ENCODE measurements around the gene TCF4.
"Not testable (repeated sequence)": the region's sequence is repeated elsewhere in the genome, so short reads cannot be mapped to it uniquely, and the experiment has no call there.

Gene TCF4

DNA sequence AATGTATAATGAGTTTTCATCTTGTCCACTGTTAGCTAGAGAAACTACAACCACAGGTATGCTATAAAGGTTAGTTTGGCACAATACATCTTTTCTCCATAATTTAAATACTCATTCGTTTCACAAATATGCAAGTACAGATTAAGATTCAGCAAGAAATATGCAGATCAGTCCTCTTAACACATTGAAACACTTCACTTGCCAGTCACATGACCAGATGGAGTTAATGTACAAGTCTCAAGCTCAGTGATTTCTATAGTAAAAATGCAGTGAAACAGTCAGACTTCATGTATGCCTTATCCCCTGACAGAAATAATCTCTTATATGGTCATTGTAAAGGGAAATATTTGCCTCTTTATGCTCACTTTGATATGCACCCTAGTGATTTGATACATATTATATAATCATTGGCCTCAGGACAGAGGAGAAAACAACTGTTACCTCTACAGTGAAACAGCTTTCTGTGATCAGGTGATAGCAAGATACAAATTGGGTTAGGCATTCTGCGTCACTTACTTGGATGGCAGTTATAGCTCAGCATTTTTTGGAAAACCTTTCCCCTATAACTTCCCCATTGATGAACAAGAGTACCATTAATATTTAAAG, 104.6 kb downstream of the TCF4 start:
- Histone ChIP-seq H3K36me3 (ENCODE audit: insufficient read depth, low read length) (no peaks in the 10 kb centered on the region), H3K27me3 (ENCODE audit: control insufficient read depth, insufficient read depth, low read length) (no peaks in the 10 kb centered on the region), H3K4me2 (ENCODE audit: low read length) (no peak overlapping the region), H3K9me3 (replicated peaks; ENCODE audit: low read length) (no peaks in the 10 kb centered on the region), H3K9ac (ENCODE audit: low read depth, low read length) (no peak overlapping the region), H3K4me3 (ENCODE audit: low read length) (no peak overlapping the region), H3K4me1 (ENCODE audit: control insufficient read depth, insufficient read depth, low read length) (peaks cover 22% of the 10 kb centered on the region)

DNA sequence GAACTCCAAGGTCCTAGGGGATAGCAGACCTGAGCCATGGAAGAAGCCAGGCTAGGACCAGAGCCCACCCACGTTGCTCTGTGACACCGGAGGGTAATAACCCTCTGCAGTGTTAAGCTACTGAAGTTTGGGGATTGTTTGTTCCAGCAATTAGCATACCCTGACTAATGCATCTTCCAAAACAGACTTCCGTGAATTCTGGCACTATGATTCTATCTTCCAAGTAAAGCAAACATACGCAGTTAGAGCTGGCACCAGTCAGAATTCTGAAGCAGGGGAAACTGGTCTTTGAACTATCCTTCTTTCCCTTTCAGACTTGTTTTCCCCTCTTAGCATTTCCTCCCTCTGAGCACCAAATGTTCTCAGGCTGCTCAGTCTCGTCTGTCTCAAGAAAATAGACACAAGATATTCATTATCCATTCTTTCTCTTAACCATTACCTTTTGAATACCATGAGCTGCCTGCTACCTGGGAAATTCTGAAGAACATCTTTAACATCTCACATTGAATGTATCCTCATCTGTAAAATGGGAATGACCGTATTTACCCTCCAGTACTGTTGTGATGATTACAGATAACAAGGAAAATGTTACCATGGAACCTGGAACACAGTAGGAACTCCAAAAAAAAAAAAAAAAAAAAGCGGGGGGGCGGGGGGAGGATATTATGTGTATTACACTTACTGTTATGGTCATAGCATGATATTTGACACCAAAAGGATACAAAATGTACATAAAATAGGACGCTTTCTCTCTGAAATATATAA, 108.2 kb downstream of the TCF4 start:
- H3K9ac ChIP-seq (ENCODE audit: low read depth, low read length): no peak overlapping the region
- no peak overlapping the region for H3K4me3 ChIP-seq (ENCODE audit: low read length)
- peaks cover 22% of the 10 kb centered on the region for H3K4me1 ChIP-seq (ENCODE audit: control insufficient read depth, insufficient read depth, low read length)

DNA sequence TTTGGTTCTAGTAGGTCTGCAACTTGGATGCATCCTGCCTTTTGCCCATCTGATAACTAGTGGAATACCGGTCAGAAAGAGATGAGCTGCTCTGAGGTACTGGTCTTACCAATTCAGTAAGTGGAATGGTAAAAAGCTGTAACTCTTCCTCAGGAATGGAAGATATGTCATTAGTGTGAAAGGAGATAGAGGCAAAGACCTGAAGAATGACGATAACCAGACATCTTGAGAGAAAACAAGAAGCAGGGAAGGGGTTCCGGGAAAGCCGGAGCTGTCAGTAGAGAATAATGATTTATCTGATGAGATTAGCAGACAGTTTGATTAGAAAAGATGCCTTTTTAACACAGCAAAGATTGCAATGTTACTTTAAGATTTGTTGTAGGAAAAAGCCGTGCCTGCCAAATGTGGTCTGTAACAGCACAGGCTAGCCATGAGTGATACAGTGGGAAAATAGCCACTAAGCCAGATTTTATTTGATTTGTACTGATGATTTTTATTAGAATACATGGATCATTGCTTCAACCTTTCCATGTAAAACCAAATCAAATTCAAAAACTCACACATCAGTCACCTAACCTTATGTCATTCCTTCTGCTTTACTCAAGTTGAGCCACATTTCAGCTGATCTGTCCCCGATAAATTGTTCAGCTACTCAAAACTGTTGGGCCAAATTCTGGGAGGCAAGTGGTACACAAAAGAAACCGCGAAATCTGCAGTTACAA, 110.0 kb downstream of the TCF4 start:
- Histone ChIP-seq H3K4me3 (ENCODE audit: low read length) (peak overlapping the region; percentile 70), H3K9ac (ENCODE audit: low read depth, low read length) (peak overlapping the region; percentile 78), H3K4me1 (ENCODE audit: control insufficient read depth, insufficient read depth, low read length) (peaks cover 22% of the 10 kb centered on the region), H3K4me2 (ENCODE audit: low read length) (peak overlapping the region; percentile 86), H3K27me3 (ENCODE audit: control insufficient read depth, insufficient read depth, low read length) (no peaks in the 10 kb centered on the region), H3K36me3 (ENCODE audit: insufficient read depth, low read length) (no peaks in the 10 kb centered on the region), H3K9me3 (replicated peaks; ENCODE audit: low read length) (no peaks in the 10 kb centered on the region)

More for the DNA sequence above, 108.2 kb downstream of the TCF4 start:
- Histone ChIP-seq H3K9me3 (replicated peaks; ENCODE audit: low read length) (no peaks in the 10 kb centered on the region), H3K36me3 (ENCODE audit: insufficient read depth, low read length) (no peaks in the 10 kb centered on the region), H3K27me3 (ENCODE audit: control insufficient read depth, insufficient read depth, low read length) (no peaks in the 10 kb centered on the region), H3K4me2 (ENCODE audit: low read length) (peak overlapping the region; percentile 0)

DNA sequence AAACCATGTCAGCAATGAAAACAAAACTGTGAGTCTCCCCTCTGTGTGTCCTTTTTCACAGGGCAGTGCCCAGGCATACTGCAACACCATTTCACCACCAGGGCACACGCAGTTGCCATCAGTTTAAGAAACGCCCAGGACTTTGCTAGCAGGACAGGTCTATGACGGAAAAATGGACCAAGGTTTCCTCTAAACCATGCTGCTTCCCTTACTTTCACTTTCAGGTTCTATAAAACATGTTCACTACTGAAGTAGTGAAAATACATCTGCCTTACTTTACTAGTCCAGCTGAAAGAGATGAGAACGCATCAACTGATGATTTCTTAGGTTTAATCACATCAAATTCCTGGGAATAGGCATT, 110.5 kb downstream of the TCF4 start:
- H3K4me3 ChIP-seq (ENCODE audit: low read length): peak overlapping the region; percentile 70
- H3K9ac ChIP-seq (ENCODE audit: low read depth, low read length): peak overlapping the region; percentile 78
- H3K4me2 ChIP-seq (ENCODE audit: low read length): peak overlapping the region; percentile 86
- no peaks in the 10 kb centered on the region for H3K36me3 ChIP-seq (ENCODE audit: insufficient read depth, low read length)
- H3K9me3 ChIP-seq (replicated peaks; ENCODE audit: low read length): no peaks in the 10 kb centered on the region
- no peaks in the 10 kb centered on the region for H3K27me3 ChIP-seq (ENCODE audit: control insufficient read depth, insufficient read depth, low read length)
- H3K4me1 ChIP-seq (ENCODE audit: control insufficient read depth, insufficient read depth, low read length): peaks cover 22% of the 10 kb centered on the region

DNA sequence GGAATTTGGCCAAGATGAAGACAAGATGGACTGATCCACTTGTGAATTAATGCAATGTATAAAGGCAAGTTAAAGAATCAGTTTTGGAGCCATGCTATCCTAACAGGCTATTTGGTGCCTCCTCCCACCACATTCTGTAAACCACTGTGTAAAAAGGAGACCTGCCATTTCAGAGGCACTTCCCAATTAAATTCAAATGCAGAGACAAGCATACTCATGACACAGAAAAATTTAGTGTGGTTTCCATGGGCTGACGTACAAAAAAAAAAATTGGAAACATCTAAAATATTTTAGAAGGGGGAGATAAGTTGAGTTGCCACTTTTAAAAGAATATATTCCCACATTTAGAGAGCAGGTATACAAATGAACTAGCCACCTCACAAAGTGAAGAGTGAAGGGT, 112.1 kb downstream of the TCF4 start:
- no peaks in the 10 kb centered on the region for H3K36me3 ChIP-seq (ENCODE audit: insufficient read depth, low read length)
- no peaks in the 10 kb centered on the region for H3K9me3 ChIP-seq (replicated peaks; ENCODE audit: low read length)
- peaks cover 22% of the 10 kb centered on the region for H3K4me1 ChIP-seq (ENCODE audit: control insufficient read depth, insufficient read depth, low read length)
- H3K27me3 ChIP-seq (ENCODE audit: control insufficient read depth, insufficient read depth, low read length): no peaks in the 10 kb centered on the region
- H3K4me2 ChIP-seq (ENCODE audit: low read length): no peak overlapping the region
- H3K9ac ChIP-seq (ENCODE audit: low read depth, low read length): no peak overlapping the region
- H3K4me3 ChIP-seq (ENCODE audit: low read length): no peak overlapping the region

DNA sequence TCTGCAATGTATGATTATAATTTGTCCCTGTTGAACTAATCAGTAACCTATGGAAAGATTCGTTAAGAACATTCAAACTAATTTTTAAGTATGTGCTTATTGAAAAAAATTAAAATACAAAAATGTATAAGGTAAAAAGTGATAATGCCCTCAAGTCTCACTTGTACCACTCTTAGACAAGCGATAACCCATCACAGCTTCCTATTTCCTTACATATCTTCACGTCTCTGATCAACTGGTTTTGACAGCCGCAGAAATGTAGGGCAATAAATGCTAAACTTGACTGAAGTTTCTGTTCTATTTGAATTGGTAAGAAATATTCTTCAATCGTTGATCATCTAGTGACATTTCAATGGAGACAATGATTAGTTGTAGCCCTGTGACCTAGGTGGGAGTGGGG, 112.5 kb downstream of the TCF4 start:
- H3K4me1 ChIP-seq (ENCODE audit: control insufficient read depth, insufficient read depth, low read length): peaks cover 22% of the 10 kb centered on the region
- no peak overlapping the region for H3K9ac ChIP-seq (ENCODE audit: low read depth, low read length)
- no peaks in the 10 kb centered on the region for H3K27me3 ChIP-seq (ENCODE audit: control insufficient read depth, insufficient read depth, low read length)
- H3K36me3 ChIP-seq (ENCODE audit: insufficient read depth, low read length): no peaks in the 10 kb centered on the region
- no peaks in the 10 kb centered on the region for H3K9me3 ChIP-seq (replicated peaks; ENCODE audit: low read length)
- no peak overlapping the region for H3K4me2 ChIP-seq (ENCODE audit: low read length)
- H3K4me3 ChIP-seq (ENCODE audit: low read length): no peak overlapping the region

DNA sequence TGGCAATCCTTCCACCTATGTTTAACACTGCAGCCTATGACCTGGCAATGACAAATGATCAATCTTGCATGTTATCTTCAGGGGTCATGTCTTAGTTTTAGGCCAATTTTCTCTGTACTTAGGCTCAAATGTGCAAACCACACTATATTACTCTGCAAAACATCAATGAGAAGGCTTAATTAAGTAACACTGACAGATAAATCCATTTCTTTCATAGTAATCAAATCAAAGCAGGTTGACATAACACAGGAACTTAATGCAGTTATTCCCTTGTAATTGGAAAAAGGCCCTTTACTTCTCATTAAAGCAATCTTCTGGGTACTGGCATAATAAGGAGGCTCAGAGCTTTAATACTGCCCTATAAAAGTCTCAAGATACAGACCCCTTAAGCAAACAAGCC, 114.4 kb downstream of the TCF4 start:
- H3K36me3 ChIP-seq (ENCODE audit: insufficient read depth, low read length): no peaks in the 10 kb centered on the region
- no peaks in the 10 kb centered on the region for H3K9me3 ChIP-seq (replicated peaks; ENCODE audit: low read length)
- no peak overlapping the region for H3K4me3 ChIP-seq (ENCODE audit: low read length)
- H3K27me3 ChIP-seq (ENCODE audit: control insufficient read depth, insufficient read depth, low read length): no peaks in the 10 kb centered on the region
- H3K9ac ChIP-seq (ENCODE audit: low read depth, low read length): no peak overlapping the region
- peaks cover 13% of the 10 kb centered on the region for H3K4me1 ChIP-seq (ENCODE audit: control insufficient read depth, insufficient read depth, low read length)
- no peak overlapping the region for H3K4me2 ChIP-seq (ENCODE audit: low read length)

DNA sequence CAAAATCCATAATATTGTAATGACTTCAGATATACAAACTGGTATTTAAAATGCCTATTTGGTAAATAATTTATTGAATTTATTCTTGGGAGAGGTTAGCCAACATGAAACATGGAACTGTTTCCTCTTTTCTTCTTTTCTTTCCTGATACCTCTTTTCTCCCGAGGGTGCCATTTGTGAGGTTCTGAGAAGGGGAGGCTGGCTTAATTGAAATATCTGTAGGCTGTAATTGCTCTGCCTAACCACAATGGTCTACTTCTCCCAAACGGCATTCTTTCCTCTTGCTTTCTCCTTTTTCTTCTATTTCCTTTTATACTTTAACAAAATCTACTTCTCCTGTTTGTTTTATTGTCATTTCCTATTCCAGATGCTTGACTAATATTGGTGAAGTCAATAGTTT, 114.9 kb downstream of the TCF4 start:
- Histone ChIP-seq H3K27me3 (ENCODE audit: control insufficient read depth, insufficient read depth, low read length) (no peaks in the 10 kb centered on the region), H3K9me3 (replicated peaks; ENCODE audit: low read length) (no peaks in the 10 kb centered on the region), H3K4me1 (ENCODE audit: control insufficient read depth, insufficient read depth, low read length) (peaks cover 8% of the 10 kb centered on the region), H3K9ac (ENCODE audit: low read depth, low read length) (no peak overlapping the region), H3K4me3 (ENCODE audit: low read length) (no peak overlapping the region), H3K4me2 (ENCODE audit: low read length) (no peak overlapping the region), H3K36me3 (ENCODE audit: insufficient read depth, low read length) (no peaks in the 10 kb centered on the region)

DNA sequence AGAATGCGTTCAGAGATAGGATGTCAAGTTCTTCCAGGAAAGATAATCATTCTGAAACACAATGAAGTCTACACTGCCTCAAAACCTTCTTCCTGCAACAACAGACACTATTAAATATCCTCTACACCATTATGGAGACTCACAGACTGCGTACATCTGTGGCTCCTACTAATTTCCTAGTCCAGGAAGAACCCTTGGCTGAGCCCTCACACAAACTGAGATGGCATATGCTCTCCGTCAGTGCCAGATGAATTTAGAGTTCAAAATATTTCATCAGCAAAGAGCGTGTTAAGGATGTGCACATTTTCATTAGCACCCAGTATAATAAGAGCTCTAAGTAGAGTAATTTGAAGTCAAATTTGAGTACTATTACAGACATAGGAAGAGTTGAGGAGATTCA, 117.2 kb downstream of the TCF4 start:
- H3K4me1 ChIP-seq (ENCODE audit: control insufficient read depth, insufficient read depth, low read length): no peaks in the 10 kb centered on the region
- no peaks in the 10 kb centered on the region for H3K36me3 ChIP-seq (ENCODE audit: insufficient read depth, low read length)
- H3K4me2 ChIP-seq (ENCODE audit: low read length): no peak overlapping the region
- H3K9ac ChIP-seq (ENCODE audit: low read depth, low read length): no peak overlapping the region
- no peaks in the 10 kb centered on the region for H3K27me3 ChIP-seq (ENCODE audit: control insufficient read depth, insufficient read depth, low read length)
- H3K9me3 ChIP-seq (replicated peaks; ENCODE audit: low read length): no peaks in the 10 kb centered on the region
- H3K4me3 ChIP-seq (ENCODE audit: low read length): no peak overlapping the region

DNA sequence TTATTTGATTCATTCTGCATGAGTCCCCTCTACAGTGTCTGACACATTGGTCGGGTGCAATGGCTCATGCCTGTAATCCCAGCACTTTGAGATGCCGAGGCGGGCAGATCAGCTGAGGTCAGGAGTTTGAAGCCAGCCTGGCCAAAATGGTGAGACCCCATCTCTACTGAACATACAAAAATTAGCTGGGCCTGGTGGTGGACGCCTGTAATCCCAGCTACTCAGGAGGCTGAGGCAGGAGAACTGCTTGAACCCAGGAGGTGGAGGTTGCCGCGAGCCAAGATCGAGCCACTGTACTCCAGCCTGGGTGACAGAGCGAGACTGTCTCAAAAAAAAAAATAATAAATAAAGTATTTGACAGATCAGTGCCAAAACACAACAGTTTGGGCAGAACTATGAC, 118.9 kb downstream of the TCF4 start:
- H3K9me3 ChIP-seq (replicated peaks; ENCODE audit: low read length); H3K9ac ChIP-seq (ENCODE audit: low read depth, low read length); H3K27me3 ChIP-seq (ENCODE audit: control insufficient read depth, insufficient read depth, low read length); H3K4me1 ChIP-seq (ENCODE audit: control insufficient read depth, insufficient read depth, low read length); H3K36me3 ChIP-seq (ENCODE audit: insufficient read depth, low read length); H3K4me2 ChIP-seq (ENCODE audit: low read length); H3K4me3 ChIP-seq (ENCODE audit: low read length): not testable (repeated sequence)

DNA sequence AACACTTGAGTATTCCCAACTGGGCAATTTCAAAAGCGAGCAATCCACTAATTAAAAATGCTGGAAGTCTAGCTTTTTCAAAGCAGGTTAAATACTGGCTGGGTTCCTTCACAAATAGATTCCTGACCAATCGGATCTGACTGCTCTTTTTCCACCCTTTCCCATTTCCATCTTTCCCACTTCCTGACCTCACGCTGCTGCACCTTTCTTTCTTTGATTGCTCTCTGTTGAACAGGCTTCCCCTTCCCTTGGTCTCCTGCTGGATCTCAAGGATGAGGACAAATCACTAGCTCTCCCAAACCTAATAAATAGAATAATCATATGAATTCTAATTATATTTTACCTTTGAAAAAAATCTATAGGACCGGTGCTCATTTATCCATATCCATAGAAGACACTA, 121.2 kb downstream of the TCF4 start:
- no peak overlapping the region for H3K4me2 ChIP-seq (ENCODE audit: low read length)
- no peaks in the 10 kb centered on the region for H3K4me1 ChIP-seq (ENCODE audit: control insufficient read depth, insufficient read depth, low read length)
- H3K9me3 ChIP-seq (replicated peaks; ENCODE audit: low read length): no peaks in the 10 kb centered on the region
- H3K4me3 ChIP-seq (ENCODE audit: low read length): no peak overlapping the region
- no peaks in the 10 kb centered on the region for H3K36me3 ChIP-seq (ENCODE audit: insufficient read depth, low read length)
- H3K27me3 ChIP-seq (ENCODE audit: control insufficient read depth, insufficient read depth, low read length): no peaks in the 10 kb centered on the region
- no peak overlapping the region for H3K9ac ChIP-seq (ENCODE audit: low read depth, low read length)

All from skeletal muscle satellite cell (primary cell).